Activated CD8-positive, alpha-beta memory T cell treated with anti-CD3 and anti-CD28 coated beads, Interleukin-2, amount 10 ng/mL, durations not matched to agents 7 days and 5 days (primary cell): Measurements from ENCODE around the gene CDKN2D. TPM values are rescaled to one million over a fixed set of nuclear protein-coding genes. Genes with fewer than 3 reads are reported as not detected.
"Not testable (repeated sequence)": the region's sequence is repeated elsewhere in the genome, so short reads cannot be mapped to it uniquely, and the experiment has no call there.

ENCODE experiments used
- ATAC-seq: fragments of 150-1000 bp; cut with Tn5 transposase; one replicate; pipeline ENCODE4 v1.10.0; 2021; ENCODE audit warnings: moderate library complexity
- CTCF ChIA-PET: fragments of 350-600 bp; sonication (Branson Sonifier 250); formaldehyde crosslinking; loops from one replicate; lab custom pipeline; 2021; ENCODE audit warnings: antibody characterized with exemption; lab: Charles Lee
- DNase-seq: peaks from one replicate; pipeline ENCODE4 v3.0.0-alpha.2; 2020
- H3K27ac Mint-ChIP-seq: one replicate; pipeline ENCODE4 v1.8.0; 2021; ENCODE audit warnings: mild to moderate bottlenecking, mixed read lengths
- H3K27me3 Mint-ChIP-seq: one replicate; pipeline ENCODE4 v1.8.0; 2021; ENCODE audit warnings: mixed read lengths
- H3K36me3 Mint-ChIP-seq: one replicate; pipeline ENCODE4 v1.8.0; 2021; ENCODE audit warnings: mild to moderate bottlenecking, mixed read lengths
- H3K4me1 Mint-ChIP-seq: one replicate; pipeline ENCODE4 v1.8.0; 2021; ENCODE audit warnings: mixed read lengths
- H3K4me3 Mint-ChIP-seq: one replicate; pipeline ENCODE4 v1.8.0; 2021; ENCODE audit warnings: mild to moderate bottlenecking, moderate library complexity, mixed read lengths
- H3K9me3 Mint-ChIP-seq: one replicate; pipeline ENCODE4 v1.8.0; 2022; ENCODE audit warnings: low read depth, mixed read lengths
- total RNA-seq, 2 experiments: library from RNA; stranded (reverse); gene quantifications; one replicate each; pipeline ENCODE4 v1.2.3, GENCODE V29; 2021

The CDKN2D gene
- total RNA-seq, 2 experiments from 2014 or later: 40.9 to 73.3 TPM

DNA sequence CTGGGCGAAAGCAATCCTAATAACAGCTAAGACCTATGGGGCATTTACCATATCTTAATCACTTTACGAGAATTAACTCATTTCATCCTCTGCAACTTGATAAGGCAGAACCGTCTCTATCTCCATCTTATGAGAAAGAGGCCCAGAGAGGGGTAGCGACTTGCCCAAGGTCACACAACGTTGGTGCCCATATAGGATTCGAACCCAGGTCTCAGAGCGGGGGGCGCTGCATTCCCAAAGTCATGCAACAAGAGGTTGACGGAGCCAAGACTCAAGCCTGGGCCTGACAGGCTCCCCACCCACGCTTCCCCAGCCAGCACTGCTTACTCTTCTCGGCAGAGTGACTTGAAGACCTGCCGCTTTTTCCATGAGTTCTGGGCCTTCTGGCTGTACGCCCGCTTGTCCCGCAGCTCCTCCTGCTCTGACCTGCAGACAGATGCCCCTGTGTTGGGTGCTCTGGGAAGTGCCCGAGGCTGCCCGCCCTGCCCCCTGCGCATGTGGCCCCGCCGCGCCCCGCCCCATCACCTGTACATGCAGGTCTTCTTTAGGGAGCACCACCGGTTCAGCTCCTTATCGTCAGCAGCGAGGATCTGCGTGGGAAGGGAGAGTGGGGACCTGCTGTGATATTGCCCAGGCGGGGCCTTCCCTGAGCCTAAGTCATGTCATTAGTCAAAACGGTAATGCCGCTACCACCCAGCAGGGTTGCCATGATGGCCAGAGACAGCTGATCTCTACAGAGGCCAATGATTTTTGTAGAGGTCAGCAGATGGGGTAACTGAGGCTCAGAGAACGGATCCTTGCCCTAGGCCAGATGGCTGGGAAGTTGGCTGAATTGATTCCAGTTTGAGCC is 13.8 kb downstream of the CDKN2D start:
- no peak for DNase-seq
- CTCF ChIA-PET: interaction anchor here (0.7 to 7.0 kb wide), 8 partner anchors 12 to 305 kb away, joined by 3 to 116 read pairs (median 5); partner anchors contain the start of genes ATG4D, CDKN2D, DNM2 and KRI1
- Mint-ChIP-seq H3K4me3 (no peak overlapping the region), H3K27ac (peak overlapping the region; percentile 95), H3K27me3 (no peaks in the 10 kb centered on the region), H3K36me3 (peaks cover 63% of the 10 kb centered on the region), H3K9me3 (no peaks in the 10 kb centered on the region), H3K4me1 (peaks cover 59% of the 10 kb centered on the region)
- no peak for ATAC-seq

DNA sequence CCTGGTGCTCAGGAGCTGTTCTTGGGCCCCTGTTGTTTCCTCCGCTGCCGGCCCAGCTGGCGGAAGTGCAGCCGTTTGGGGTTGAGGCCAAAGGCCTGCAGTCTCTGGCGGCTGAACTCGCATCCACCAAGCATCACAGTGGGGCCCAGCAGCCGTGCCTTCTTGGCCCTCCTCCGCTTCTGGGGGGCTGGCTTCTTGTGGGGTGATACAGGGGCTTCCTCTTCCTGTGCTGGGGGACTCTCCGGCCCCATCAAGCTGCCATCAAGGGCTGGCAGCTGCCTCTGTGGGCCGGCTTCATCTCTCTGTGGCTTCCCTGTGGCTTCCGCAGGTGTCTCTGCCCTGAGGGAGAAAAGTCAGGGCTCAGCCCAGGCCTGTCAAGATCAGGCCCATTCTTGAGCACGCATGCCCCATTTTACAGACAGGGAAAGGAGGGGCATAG is 14.8 kb downstream of the CDKN2D start:
- Mint-ChIP-seq H3K4me1 (peaks cover 59% of the 10 kb centered on the region), H3K9me3 (no peaks in the 10 kb centered on the region), H3K36me3 (peaks cover 64% of the 10 kb centered on the region), H3K4me3 (peak overlapping the region; percentile 48), H3K27me3 (no peaks in the 10 kb centered on the region), H3K27ac (peak overlapping the region; percentile 95)
- CTCF ChIA-PET: interaction anchor here (0.8 to 7.0 kb wide), 16 partner anchors 11 to 304 kb away, joined by 3 to 116 read pairs (median 6); partner anchors contain the start of genes ATG4D, CDKN2D and KRI1
- peak; percentile 96 for DNase-seq
- peak; percentile 87 for ATAC-seq

DNA sequence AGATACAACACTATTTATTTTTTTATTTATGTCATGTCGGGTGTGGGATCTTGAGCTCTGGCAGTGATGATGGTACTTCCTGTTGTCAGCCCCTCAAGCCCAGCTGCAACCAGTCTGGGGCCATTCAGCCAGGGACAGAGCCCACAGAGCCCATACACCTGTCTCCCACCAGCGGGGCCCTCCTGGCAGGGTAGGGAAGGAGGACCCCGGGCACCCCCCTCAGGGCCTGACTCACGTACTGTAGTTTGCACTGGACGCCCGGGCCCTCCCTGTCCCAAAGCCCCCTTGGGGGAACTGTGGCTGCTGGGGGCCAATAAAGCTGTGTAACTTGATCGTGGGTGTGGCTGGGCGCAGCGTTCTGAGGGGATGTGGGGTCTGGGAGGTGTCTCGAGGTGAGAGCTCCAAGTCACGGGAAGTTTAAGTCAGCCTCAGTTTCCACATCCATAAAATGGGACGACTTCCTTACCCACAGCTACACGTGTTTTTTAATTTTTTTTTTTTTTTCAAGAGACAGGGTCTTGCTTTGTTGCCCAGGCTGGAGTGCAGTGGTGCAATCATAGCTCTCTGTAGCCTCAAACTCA is 15.6 kb downstream of the CDKN2D start:
- CTCF ChIA-PET: interaction anchor here (0.8 to 7.0 kb wide), 23 partner anchors 9 to 296 kb away, joined by 3 to 116 read pairs (median 6); partner anchors contain the start of genes ATG4D, CDKN2D, KRI1 and S1PR5
- Mint-ChIP-seq H3K36me3 (peaks cover 67% of the 10 kb centered on the region), H3K9me3 (no peaks in the 10 kb centered on the region), H3K4me1 (peaks cover 57% of the 10 kb centered on the region), H3K4me3 (peak overlapping the region; percentile 48), H3K27me3 (no peaks in the 10 kb centered on the region), H3K27ac (peak overlapping the region; percentile 95)
- peak; percentile 53 for DNase-seq
- no peak for ATAC-seq

DNA sequence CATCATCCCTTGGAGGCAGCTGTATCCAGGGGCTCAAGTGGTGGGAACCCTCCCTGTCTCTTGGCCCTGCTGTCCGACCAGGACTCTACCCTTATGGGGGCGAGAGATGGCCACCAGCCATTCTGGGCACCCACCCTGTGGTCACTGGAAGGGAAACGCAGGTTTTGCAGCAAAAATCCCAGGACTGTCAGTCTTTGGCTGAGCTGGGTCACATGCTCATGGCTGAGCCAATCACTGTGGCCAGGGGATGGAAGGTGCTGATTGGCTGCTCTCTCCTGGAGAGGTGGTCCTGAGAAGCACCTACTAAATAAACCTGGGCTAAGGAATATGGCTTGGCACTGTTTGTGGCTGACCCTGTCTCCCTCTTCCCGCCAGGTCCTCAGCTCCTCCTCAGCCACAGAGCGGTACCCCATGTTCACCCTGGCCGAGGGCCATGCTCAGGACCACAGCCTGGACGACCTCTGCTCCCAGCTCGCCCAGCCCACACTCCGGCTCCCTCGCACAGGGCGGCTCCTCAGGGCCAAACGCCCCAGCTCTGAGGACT is 16.2 kb downstream of the CDKN2D start:
- H3K36me3 Mint-ChIP-seq: peaks cover 63% of the 10 kb centered on the region
- DNase-seq: peak; percentile 62
- peaks cover 56% of the 10 kb centered on the region for H3K4me1 Mint-ChIP-seq
- H3K4me3 Mint-ChIP-seq: no peak overlapping the region
- H3K27me3 Mint-ChIP-seq: no peaks in the 10 kb centered on the region
- ATAC-seq: no peak
- peak overlapping the region; percentile 95 for H3K27ac Mint-ChIP-seq
- CTCF ChIA-PET: interaction anchor here (0.7 to 7.0 kb wide), 24 partner anchors 9 to 297 kb away, joined by 3 to 116 read pairs (median 6); partner anchors contain the start of genes ATG4D, CDKN2D, KEAP1 and KRI1
- H3K9me3 Mint-ChIP-seq: no peaks in the 10 kb centered on the region

GRCh38 chr19:10551698-10552301 is 17.0 kb downstream of the CDKN2D start:
- Mint-ChIP-seq H3K4me1 (peaks cover 56% of the 10 kb centered on the region), H3K27me3 (no peaks in the 10 kb centered on the region), H3K36me3 (peaks cover 62% of the 10 kb centered on the region), H3K27ac (peak overlapping the region; percentile 95), H3K9me3 (no peaks in the 10 kb centered on the region), H3K4me3 (no peak overlapping the region)
- CTCF ChIA-PET: interaction anchor here (0.7 to 7.0 kb wide), 24 partner anchors 9 to 148 kb away, joined by 3 to 116 read pairs (median 4); partner anchors contain the start of genes ATG4D, CDC37, CDKN2D and KEAP1
- ATAC-seq (no peak), DNase-seq (peak; percentile 71)

DNA sequence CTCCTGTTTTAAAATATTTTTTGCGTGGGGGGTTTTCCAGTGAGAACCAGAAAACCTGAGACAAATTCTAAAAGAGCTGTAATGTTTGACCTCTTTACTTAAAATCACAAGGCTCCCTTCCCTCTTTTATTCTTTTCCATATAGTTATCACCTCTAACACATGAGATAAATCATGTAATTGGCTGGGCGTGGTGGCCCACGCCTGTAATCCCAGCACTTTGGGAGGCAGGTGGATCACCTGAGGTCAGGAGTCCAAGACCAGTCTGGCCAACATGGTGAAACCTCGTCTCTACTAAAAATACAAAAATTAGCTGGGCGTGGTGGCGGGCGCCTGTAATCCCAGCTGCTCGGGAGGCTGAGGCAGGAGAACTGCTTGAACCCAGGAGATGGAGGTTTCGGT is 17.8 kb downstream of the CDKN2D start:
- CTCF ChIA-PET: interaction anchor here (0.7 to 7.0 kb wide), 17 partner anchors 8 to 147 kb away, joined by 3 to 116 read pairs (median 4); partner anchors contain the start of genes ATG4D, CDC37, CDKN2D and KEAP1
- not testable (repeated sequence) for ATAC-seq, H3K9me3 Mint-ChIP-seq, H3K27ac Mint-ChIP-seq, H3K4me3 Mint-ChIP-seq, DNase-seq, H3K27me3 Mint-ChIP-seq
- Mint-ChIP-seq H3K36me3 (peaks cover 60% of the 10 kb centered on the region), H3K4me1 (peaks cover 54% of the 10 kb centered on the region)

DNA sequence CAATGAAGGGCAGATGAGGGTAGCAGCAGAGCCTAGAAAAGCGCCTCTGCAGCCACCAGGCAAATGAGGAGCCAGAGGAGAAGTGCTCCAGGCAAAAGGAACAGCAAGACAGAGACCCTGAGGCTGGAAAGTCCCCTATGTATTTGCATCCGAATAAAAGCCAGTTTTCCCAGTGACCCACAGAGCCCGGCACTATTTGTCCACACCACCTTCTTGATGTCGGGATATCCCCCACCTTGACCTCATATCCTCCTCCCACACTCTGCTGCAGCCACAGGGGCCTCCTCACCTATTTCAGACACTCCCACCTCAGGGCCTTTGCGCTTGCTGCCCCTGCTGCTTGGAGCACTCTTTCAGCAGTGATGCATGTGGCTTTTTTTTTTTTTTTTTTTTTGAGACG is 18.4 kb downstream of the CDKN2D start:
- ATAC-seq (no peak), DNase-seq (no peak)
- CTCF ChIA-PET: interaction anchor here (1.1 to 7.0 kb wide), 3 partner anchors 11 to 23 kb away, joined by 3 to 116 read pairs (median 22); partner anchors contain the start of genes CDKN2D and KRI1
- Mint-ChIP-seq H3K4me3 (no peak overlapping the region), H3K27me3 (no peaks in the 10 kb centered on the region), H3K36me3 (peaks cover 57% of the 10 kb centered on the region), H3K27ac (no peak overlapping the region), H3K4me1 (peaks cover 48% of the 10 kb centered on the region), H3K9me3 (no peaks in the 10 kb centered on the region)

GRCh38 chr19:10549733-10550132 is 19.0 kb downstream of the CDKN2D start:
- DNase-seq (no peak), ATAC-seq (no peak)
- CTCF ChIA-PET: no interaction called here
- Mint-ChIP-seq H3K27me3 (no peaks in the 10 kb centered on the region), H3K4me3 (no peak overlapping the region), H3K36me3 (peaks cover 55% of the 10 kb centered on the region), H3K4me1 (peaks cover 48% of the 10 kb centered on the region), H3K27ac (no peak overlapping the region), H3K9me3 (no peaks in the 10 kb centered on the region)

- DNase-seq: no peak
- no peaks in the 10 kb centered on the region for H3K9me3 Mint-ChIP-seq
- no peak overlapping the region for H3K4me3 Mint-ChIP-seq
- H3K36me3 Mint-ChIP-seq: peaks cover 51% of the 10 kb centered on the region
- no peaks in the 10 kb centered on the region for H3K27me3 Mint-ChIP-seq
- no peak overlapping the region for H3K27ac Mint-ChIP-seq
- no peak for ATAC-seq
- H3K4me1 Mint-ChIP-seq: peaks cover 40% of the 10 kb centered on the region
- CTCF ChIA-PET: interaction anchor here (0.6 to 1.8 kb wide), 6 partner anchors 25 to 300 kb away, joined by 3 to 8 read pairs (median 4); no protein-coding TSS in a partner anchor
These were observed 20.0 kb downstream of the CDKN2D start for GRCh38 chr19:10548746-10549276.

DNA sequence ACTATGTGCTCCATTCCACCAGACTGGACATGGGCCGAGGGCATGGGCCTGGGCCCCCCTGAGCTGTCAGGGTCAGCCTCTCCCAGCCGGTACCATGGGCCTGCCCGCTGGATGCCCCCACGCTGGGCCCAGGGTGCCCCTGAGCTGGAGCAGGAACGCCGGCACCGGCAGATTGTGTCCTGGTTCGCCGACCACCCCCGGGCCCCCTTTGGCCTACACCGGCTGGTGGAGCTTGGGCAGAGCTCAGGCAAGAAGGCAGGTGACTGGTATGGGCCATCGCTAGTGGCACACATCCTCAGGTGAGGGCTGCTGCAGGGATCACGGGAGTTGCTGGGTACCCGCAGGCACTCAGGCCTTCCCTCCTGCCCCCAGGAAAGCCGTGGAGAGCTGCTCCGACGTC is 22.0 kb downstream of the CDKN2D start:
- DNase-seq (no peak), ATAC-seq (no peak)
- CTCF ChIA-PET: interaction anchor here (1.3 to 1.8 kb wide), 4 partner anchors 23 to 97 kb away, joined by 3 to 8 read pairs (median 4); partner anchors contain the start of gene KEAP1
- H3K9me3 Mint-ChIP-seq: no peaks in the 10 kb centered on the region
- no peak overlapping the region for H3K27ac Mint-ChIP-seq
- H3K27me3 Mint-ChIP-seq: no peaks in the 10 kb centered on the region
- H3K4me3 Mint-ChIP-seq: no peak overlapping the region
- H3K36me3 Mint-ChIP-seq: peaks cover 32% of the 10 kb centered on the region
- H3K4me1 Mint-ChIP-seq: peaks cover 23% of the 10 kb centered on the region

DNA sequence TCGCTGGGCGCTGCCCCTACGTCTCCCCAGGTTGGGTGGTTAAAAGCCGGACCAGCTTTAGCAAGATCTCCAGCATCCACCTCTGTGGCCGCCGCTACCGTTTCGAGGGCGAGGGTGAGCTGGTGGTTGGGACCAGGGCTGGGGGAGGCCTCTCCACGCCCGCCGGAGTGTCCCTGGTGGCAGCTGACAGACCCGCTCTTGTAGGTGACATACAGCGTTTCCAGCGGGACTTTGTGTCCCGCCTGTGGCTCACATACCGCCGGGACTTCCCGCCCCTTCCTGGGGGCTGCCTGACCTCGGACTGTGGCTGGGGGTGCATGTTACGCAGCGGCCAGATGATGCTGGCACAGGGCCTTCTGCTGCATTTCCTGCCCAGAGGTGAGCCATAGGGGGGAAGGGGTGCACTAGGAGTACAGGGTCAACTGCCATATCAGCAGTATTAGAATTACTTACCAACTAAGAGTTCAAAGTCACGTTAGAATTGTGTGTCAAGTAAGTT is 24.0 kb downstream of the CDKN2D start:
- CTCF ChIA-PET: interaction anchor here (0.8 to 5.1 kb wide), 6 partner anchors 8 to 101 kb away, joined by 3 to 36 read pairs (median 5); no protein-coding TSS in a partner anchor
- no peak for ATAC-seq
- H3K27me3 Mint-ChIP-seq: peaks cover 9% of the 10 kb centered on the region
- H3K4me1 Mint-ChIP-seq: peaks cover 11% of the 10 kb centered on the region
- peak overlapping the region; percentile 93 for H3K27ac Mint-ChIP-seq
- H3K9me3 Mint-ChIP-seq: no peaks in the 10 kb centered on the region
- DNase-seq: no peak
- H3K36me3 Mint-ChIP-seq: peaks cover 17% of the 10 kb centered on the region
- H3K4me3 Mint-ChIP-seq: peak overlapping the region; percentile 93

- H3K4me3 Mint-ChIP-seq: peak overlapping the region; percentile 93
- peaks cover 11% of the 10 kb centered on the region for H3K4me1 Mint-ChIP-seq
- H3K9me3 Mint-ChIP-seq: no peaks in the 10 kb centered on the region
- H3K27me3 Mint-ChIP-seq: peaks cover 10% of the 10 kb centered on the region
- peak; percentile 61 for DNase-seq
- H3K27ac Mint-ChIP-seq: peak overlapping the region; percentile 93
- peaks cover 15% of the 10 kb centered on the region for H3K36me3 Mint-ChIP-seq
- peak; percentile 29 for ATAC-seq
- CTCF ChIA-PET: interaction anchor here (0.8 to 5.1 kb wide), 6 partner anchors 9 to 101 kb away, joined by 3 to 36 read pairs (median 5); no protein-coding TSS in a partner anchor
These were observed 24.5 kb downstream of the CDKN2D start for GRCh38 chr19:10544242-10544752.
